DMS 273 (cell line): ENCODE measurements around the gene MEF2C.
"Not testable (repeated sequence)": the region's sequence is repeated elsewhere in the genome, so short reads cannot be mapped to it uniquely, and the experiment has no call there.

Experiments
- DNase-seq: peaks from one replicate; lab custom pipeline; 2025; ENCODE audit not compliant: unreplicated experiment; lab: John Stamatoyannopoulos, UW

Gene MEF2C

DNA sequence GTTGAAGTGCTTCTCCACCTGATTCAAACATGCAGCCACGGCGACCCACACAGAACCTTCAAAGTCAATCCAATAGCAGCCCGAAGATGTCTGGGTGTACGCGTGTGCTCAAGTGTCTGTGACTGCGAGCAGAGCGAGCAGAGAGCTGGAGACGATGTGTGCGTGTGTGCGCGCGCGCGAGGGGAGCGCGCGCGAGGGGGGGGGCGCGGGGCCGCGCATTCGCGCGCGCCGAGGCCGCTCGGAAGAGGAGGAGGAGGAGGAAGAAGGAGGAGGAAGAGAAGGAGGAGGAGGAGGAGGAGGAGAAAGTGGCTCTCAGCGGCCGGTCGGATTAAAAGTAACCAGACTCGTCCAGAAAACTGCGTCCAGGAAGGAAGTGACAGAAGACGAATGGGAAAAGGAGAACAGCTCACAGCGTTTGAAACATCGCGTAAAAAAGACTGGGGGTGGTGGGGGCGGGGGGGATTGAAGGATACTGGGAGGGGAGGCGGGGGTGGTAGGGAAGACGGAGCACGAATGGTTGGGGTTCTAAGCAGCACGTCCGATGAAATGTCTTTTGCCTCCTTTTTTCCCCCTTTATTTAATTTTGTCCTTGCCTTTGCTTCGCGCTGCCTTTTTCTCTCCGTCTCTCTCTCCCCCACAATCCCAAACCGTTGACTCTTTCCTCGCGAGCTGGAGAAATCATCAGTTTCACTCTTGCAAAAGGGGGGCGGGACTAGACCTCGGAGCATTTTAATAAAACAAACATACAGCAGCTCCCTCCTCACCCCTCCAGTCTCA, at the start of gene MEF2C:
MEF2C (minus strand) TSS at position 126 of the 777 bp plus-strand sequence. CDS start 59,396 bp downstream, outside the sequence.
- peak; percentile 92 for DNase-seq

DNA sequence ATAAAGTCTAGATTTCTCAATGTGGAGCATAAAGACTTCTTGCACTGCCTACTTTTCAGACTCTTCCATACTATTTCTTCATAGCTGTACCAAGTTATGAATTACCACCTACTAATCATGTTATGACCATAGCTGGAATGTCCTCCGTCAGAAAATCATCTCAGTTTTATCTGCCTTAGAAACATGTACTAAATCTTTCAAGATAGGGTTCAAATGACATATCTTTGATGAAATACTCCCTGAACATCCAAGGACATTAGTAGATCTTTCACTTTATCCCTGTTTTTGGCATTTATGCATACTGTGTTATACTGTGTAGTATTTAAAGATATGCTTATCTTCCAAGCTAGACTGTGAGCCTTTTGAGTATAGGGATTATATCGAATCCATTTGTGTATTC, 49.6 kb upstream of the MEF2C start:
- no peak for DNase-seq

DNA sequence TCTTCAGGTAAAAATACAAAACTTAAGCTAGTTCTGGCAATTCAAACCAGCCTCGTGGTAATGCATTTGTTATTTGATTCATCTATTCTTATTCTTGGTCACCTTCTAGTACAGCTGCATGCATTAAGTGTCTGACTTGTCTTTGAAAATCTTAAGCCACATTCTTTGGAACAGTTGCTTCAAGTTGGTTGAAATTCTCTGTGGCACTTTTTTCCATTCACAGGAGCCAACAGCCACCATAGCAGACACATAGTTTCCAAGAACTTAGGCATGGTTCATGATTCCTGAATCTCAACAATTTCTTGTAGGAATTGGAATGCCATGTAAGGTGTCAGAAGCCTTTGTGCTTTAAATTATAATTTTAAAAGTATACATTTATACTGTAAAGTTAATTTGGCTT, 47.4 kb upstream of the MEF2C start:
- no peak for DNase-seq

DNA sequence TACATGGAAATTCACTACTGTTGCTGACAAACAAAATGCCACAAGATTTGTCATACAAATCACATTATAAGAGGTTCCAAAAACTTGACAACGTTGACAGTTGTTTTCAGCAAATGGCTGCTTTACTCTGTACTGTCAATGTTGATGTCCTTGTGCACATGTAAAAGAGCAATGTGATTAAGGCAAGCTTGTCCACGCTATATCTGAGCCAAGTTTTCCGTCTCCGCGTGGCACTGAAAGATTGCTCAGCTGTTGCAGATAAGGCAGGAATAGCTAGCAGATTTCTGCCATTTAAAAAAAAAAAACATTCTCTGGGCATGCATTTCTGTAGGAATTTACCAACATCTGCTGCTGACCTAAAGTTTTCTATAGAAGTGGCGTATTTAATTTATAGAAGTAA, 46.4 kb upstream of the MEF2C start:
- DNase-seq: no peak

DNA sequence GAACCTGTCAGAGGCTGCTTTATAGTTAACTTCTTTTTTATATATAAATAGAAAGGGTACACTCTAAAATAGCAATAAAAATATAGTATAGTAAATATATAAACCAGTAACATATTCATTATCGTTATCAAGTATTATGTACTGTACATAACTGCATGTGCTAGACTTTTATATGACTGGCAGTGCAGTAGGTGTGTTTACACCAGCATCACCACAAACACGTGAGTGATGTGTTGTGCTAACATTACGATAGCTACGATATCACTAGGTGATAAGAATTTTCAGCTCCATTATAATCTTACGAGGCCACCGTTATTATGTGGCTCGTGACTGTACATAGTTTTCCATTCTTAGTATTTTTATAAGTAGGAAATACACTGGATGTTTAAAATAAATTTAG, 43.8 kb upstream of the MEF2C start:
- no peak for DNase-seq

DNA sequence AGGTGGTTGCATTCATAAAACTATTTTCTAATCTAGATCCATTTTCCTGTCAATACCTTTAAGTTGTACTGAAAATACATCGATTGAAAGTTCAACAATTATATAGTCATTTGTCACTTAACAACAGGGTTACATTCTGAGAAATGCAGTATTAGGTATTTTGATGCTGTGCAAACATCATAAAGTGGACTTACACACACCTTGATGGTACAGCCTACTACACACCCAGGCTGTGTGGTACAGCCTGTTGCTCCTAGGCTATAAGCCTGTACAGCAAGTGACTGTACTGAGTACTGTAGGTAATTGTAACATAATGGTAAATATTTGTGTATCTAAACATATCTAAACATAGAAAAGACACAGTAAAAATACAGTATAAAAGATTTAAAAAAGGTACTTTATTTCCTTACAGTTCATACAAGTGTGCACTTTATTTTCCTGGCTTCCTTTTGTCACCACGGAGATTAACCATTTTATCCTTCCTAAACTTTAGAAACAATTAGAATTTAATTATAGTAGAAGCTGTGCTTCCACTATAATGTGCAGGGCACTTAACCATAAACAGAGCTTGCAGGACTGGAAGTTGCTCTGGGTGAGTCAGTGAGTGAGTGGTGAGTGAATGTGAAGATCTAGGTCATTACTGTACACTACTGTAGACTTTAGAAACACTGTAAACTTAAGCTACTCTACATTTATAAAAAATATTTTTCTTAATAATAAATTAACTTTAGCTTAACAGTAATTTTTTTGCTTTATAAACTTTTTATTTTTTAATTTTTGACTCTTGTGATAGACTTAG, 42.9 kb upstream of the MEF2C start:
- no peak for DNase-seq

DNA sequence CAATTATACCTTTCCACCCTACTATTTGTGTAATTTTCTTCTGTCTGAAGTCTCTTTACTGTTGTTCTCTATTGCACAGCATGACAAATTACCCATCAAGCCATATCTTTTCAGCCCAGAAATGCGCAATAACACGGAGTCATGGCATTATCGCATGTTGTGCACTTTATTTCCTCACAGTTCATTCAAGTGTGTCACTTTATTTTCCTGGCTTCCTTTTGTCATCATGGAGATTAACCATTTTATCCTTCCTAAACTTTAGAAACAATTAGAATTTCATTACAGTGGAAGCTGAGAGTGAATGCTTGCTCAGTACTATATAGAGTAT, 41.3 kb upstream of the MEF2C start:
- DNase-seq: no peak

DNA sequence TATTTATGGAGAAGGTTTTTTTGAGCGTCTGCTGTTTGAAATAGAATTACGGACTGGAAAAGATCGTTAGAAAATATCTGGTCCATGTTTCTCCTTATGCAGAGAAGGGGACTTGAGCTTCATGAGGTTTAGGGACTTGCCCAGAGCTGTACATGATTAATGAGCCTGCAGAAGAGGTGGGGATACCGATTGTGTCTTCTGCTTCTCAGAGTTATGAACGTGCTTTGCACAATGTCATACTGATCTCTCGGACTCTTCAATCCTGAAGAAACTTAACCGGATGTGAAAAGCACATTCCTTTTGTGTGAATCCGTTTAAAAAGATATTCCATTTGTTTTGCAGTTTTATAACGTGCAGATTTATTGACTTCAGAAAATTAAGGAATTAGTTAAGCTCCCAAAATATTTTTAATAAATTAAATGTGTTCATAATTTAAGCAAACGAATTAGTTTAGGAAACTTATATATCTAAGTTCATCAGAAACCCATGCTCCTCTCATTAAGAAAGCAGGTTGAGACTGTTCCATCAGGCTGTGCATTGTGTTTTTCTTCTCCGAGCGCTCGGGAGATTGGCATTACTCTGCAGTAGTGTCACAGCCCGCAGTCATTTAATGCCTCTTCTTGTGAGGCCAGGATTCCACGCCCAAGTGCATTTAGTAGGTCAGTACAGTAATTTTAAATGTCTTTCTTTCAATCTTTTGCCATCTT, 40.8 kb upstream of the MEF2C start:
- no peak for DNase-seq

DNA sequence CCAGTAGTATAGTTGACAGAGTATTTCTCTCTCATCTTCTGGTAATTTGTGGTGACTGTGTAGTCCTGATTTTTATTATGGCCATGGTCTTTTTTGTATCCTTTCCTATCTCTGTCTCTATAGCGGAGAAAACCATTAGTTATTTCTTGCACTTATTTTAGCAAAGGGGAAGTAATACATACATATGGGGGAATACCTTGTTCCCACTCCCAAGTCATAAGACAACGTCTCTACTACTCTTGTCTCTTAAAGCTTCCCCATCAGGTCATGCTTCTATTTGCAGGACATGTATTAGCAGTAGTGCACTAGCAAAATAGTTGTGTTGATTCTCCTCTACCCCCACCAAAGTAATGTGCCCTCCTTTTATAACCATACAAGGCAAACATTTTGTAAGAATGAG, 29.8 kb upstream of the MEF2C start:
- not testable (repeated sequence) for DNase-seq

DNA sequence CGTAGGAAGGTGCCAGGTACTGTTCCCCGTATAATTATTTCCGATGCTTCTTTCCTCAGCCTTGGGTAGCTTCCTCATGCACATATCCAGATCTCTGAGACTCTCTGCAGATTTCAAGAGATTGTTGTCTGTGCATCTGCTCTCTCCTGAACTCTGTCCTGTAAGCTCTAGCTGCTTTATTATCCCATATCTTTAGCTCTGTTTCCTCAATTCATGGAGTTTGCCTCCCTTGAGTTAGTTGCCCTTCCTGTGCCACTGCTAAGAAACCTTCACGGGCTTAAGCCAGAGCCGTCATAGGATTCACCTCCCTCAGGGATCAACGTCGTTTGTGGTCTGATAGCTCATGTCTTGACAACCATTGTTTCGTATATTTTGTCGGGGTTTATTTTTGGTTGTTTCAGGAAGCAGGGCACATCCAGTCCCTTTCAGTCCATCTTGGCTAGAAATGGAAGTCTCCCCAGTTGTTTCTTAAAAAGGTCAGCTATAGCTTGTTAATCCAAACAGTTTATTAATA, 28.1 kb upstream of the MEF2C start:
- not testable (repeated sequence) for DNase-seq

DNA sequence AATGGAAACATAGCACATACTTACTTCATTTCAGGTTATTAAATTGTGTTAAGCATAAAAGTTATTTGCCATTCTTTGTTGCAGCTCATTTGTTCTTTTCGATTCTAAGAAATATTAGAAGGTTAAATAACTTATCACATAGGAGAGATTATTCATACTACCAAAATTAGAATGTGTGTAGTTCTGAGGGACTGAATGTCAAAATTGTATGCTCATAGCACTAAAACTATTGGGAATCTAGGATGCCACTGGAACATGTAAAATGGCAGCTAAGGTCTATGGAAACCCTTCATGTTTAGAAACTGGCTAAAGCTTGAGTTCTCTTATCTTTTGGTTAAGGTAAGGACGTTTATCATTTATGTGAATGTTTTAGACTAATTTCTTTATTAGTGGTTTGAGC, 21.5 kb upstream of the MEF2C start:
- not testable (repeated sequence) for DNase-seq

DNA sequence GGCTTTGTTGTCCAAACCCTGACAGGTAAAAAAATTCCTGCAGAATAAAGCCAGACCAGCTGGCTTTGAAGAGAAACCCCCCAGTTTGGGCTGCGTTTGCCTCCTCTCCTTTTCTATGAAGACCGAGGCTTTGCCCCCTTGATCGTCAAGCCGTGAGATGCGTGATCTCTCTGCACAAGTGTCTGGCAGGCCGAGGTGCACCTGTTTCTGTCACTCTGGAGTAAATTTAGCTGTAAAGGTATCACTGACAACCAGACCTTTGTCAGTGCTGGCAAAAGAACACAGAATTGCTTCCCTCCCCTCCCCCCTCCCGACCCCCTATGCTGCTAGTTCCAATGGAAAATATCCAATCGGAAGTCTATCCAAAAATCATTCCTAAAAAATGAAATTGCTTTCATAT, 21.0 kb upstream of the MEF2C start:
- DNase-seq: not testable (repeated sequence)

DNA sequence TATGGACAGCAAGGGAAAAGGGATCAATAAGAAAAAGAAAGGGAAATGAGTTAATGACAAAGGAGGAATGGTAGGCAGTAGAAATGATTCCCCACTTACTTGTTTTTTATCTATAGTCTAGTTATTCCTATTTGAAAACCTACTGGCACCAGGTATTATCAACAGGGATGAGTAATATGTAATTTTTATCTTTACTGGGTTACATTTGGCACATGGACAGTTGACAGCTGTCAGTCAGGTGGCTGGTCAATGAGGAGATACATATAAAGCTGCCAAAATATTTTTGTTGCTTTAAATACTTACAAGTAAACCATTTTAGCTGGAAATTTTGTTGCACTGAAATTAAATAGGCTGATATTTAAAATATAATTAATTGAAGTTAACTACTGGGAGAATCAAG, 18.1 kb upstream of the MEF2C start:
- not testable (repeated sequence) for DNase-seq

DNA sequence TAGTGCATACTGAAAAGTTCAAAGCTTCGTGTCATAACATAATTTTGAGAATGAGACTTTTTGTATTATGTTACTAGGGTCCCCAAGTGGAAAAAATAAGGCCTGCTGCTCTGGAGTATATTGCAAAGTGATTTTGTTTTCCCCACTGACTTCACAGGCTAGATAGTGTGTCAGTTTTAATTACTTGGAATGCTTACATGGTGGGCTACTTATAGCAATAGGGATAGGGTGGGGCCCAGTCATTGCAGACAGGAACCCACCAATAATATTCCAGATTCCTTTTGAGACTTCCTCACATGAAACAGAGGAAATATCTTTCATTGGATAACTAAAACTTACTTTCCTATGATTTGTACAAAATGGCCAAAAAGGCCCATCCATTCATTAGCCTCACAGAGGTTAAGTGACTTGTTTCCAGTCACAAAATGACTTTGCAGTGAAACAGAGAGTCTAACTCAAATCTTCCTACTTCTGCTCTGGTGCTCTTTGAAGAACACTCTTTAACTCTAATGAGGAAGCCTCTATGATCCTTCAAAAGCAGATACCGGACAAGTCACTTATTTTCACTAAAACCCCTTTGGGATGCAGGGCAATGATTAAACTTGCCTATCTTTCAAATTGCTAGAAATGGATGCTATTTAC, 16.2 kb upstream of the MEF2C start:
- no peak for DNase-seq

DNA sequence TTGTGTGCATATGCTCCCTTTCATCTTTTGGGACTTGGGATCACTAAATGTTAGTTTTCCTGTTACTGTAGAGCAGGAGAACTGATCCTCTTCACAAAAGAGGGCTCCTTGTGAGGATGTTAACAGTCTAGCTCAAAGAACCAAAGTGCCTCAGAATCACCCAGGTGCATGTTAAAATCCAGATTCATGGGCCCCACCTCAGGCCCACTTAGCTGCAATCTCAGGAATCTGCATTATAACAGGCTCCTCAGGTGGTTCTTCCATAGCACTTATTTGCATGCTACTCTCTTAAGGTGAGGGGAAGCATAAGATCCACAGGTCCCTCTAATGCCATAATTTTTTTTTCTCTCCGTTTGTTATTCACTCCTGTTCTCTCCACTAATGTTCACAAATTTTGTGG, 14.8 kb upstream of the MEF2C start:
- no peak for DNase-seq

DNA sequence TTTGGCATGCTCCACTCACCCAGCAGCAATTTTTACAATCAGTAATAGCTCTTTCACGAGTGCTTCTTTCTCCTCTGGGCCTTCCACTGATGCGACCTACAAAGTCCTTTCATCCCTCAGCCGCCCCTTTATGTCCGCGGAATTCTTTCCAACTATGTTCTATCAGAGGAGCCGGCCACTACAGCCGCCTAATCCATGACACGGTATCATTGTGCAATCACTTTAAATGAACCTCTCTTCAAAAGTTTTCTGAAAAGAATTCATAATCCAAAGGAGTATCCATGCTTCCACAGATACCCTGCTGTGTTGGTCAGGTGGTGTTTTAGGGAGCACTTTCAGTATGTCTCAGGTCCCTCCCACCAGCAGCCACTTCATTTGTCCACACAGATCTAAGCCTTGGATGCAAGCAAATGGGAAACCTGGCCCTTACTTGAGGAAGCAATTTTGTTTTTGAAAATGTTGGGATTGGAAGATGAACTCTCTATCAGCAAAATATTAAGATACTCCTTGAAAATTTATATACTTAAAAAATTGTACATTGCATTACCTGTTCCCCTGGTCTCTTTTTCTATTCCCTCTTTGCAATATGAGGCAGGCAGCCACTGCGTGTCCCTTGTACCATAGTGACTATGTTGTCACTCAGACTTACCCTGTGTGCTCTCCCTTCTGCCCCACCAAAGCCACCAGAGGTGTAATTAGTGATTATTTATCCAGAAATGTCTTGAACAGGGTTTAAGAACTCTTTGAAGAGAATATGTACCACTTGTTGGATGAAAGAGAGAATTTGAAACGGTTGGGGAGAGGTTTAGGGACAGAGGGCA, 12.9 kb upstream of the MEF2C start:
- DNase-seq: no peak

DNA sequence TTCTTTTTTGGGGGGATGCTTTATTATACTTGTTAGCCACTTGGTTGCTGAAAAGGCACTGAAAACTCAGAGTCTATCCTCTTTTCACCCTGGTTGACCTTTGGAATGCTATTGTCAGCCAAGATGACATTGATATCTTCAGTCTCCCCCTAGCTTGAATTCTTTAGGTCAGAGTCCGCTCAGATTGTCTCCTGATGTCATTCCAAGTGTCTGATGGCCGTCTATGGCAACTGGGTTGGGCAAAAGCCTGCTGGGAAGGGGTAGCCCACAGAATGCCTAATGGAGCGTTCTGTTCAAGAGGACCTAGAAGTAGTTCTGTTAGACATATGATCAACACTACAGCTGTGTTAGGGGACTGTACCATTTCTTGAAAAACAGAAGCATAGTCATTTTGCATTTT, 9.7 kb upstream of the MEF2C start:
- DNase-seq: no peak

DNA sequence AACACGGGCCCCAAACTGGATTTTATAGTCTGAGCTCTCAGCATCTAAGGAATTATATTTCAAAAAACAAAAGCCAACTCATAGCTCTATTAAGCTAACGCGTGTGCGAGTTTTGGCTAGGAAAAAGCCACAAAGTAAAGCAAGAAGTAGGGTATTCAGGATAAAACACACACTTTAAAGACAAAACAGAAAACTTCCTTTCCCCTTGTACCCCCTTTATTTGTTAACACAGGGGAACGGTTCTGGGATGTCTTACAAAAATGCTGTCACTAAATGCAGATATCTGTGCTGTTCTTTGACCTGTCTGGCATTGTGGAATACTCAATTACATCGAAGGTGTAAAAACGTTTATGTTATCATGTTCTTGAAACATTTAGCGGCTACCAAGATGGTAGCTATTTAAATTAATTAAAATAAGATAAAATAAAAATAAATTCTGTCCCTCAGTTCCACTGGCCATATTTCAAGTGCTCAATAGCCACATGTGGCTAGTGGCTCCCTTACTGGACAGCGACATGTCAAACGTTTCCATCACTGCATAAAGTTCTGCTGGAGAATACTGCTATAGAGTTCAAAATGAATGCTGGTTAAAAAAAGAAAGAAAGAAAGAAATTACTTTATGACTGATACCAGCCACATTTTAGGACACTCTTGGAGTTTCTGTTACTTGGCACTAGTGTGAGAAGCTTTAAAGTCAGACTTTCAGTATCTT, 7.2 kb upstream of the MEF2C start:
- DNase-seq: no peak

DNA sequence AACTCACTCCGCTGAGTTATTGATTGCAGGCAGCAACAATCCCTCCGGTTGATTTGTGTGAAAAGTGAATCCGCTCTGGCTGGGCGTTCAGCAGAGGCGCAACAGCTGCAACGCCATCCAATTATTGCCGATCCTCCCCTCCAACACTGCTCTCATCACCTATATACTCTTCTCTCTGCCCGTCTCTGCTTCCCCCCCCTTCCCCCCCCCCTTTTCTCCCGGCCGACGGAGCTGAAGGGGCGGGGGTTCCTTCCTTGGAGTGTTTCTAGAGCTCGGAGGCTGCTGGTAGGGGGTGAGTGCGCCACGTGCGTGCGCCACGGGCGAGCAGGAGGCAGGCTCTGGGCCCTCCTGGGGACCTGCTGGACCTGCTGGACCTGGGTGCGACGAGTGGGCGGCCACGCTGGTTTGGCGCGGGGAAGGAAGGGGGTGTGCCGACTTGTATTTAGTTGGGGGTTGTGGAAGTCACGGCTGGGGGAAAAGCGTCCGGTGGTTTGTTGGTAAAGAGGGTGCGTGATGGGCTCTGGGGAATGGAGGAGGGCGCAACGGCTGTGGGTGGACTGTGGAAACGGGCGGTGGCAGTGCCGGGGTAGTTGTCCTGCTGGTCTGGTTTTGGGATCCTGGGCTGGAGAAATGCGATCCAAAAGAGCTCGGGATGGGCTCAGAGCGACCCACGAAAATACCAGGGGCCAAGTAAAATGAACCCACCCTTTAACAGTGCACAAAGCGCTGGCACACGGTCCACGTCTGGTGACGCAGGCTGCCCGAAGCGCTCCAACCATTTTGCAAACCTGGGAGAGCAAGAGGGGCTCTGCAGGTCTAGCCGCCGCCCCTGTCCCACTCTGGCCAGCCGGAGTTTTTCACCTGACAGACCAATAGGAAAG, 6.4 kb upstream of the MEF2C start:
- DNase-seq: peak; percentile 70
